Measurements from ENCODE around the gene CCNK.

Gene CCNK

GRCh38 chr14:99560403-99560802 lies 79.2 kb downstream of the CCNK start:
- H3K27me3 ChIP-seq (ENCODE audit: insufficient read depth, low read length, poor library complexity): no peaks in the 10 kb centered on the region
- peaks cover 6% of the 10 kb centered on the region; the same call in 1 of the 2 replicates for H3K79me2 ChIP-seq (ENCODE audit: insufficient read depth, low read length)
- H3K4me1 ChIP-seq (ENCODE audit: insufficient read depth, low read length): no peaks in the 10 kb centered on the region
- no peak overlapping the region for H3K4me3 ChIP-seq (ENCODE audit: low read depth in 1 of 2, low read length in 2 of 2)
- TF ChIP-seq CTCF (IDR thresholded peaks at IDR 0.05; ENCODE audit: borderline replicate concordance, extremely low read depth, low read length, poor library complexity, severe bottlenecking) (no peak), EZH2 (IDR thresholded peaks at IDR 0.05; ENCODE audit: borderline replicate concordance, low read depth, low read length, severe bottlenecking) (no peak)
- H2AFZ ChIP-seq (ENCODE audit: low read depth, low read length): no peak overlapping the region
- no peak for ATAC-seq (ENCODE audit: insufficient read depth, low read depth)
- H3K27ac ChIP-seq (ENCODE audit: low read length): no peak overlapping the region
- no peak overlapping the region for H3K4me2 ChIP-seq (ENCODE audit: insufficient read depth, low read length)
- H3K9ac ChIP-seq (ENCODE audit: low read depth, low read length): no peak overlapping the region
- H4K20me1 ChIP-seq (ENCODE audit: insufficient read depth, low read length): peaks cover 62% of the 10 kb centered on the region
- DNase-seq: no peak
- H3K36me3 ChIP-seq (ENCODE audit: insufficient read depth, low read length): no peaks in the 10 kb centered on the region
- no peaks in the 10 kb centered on the region for H3K9me3 ChIP-seq (ENCODE audit: insufficient read depth, low read length, severe bottlenecking)

GRCh38 chr14:99560922-99561683 lies 79.9 kb downstream of the CCNK start:
- Histone ChIP-seq H3K27me3 (ENCODE audit: insufficient read depth, low read length, poor library complexity) (no peaks in the 10 kb centered on the region), H3K36me3 (ENCODE audit: insufficient read depth, low read length) (no peaks in the 10 kb centered on the region), H3K9ac (ENCODE audit: low read depth, low read length) (no peak overlapping the region), H3K27ac (ENCODE audit: low read length) (no peak overlapping the region), H3K79me2 (ENCODE audit: insufficient read depth, low read length) (peaks cover 6% of the 10 kb centered on the region; the same call in 1 of the 2 replicates), H3K4me2 (ENCODE audit: insufficient read depth, low read length) (no peak overlapping the region), H2AFZ (ENCODE audit: low read depth, low read length) (no peak overlapping the region), H3K4me3 (ENCODE audit: low read depth in 1 of 2, low read length in 2 of 2) (no peak overlapping the region), H4K20me1 (ENCODE audit: insufficient read depth, low read length) (peaks cover 58% of the 10 kb centered on the region), H3K4me1 (ENCODE audit: insufficient read depth, low read length) (no peaks in the 10 kb centered on the region), H3K9me3 (ENCODE audit: insufficient read depth, low read length, severe bottlenecking) (no peaks in the 10 kb centered on the region)
- no peak for TF ChIP-seq CTCF (IDR thresholded peaks at IDR 0.05; ENCODE audit: borderline replicate concordance, extremely low read depth, low read length, poor library complexity, severe bottlenecking)
- no peak for TF ChIP-seq EZH2 (IDR thresholded peaks at IDR 0.05; ENCODE audit: borderline replicate concordance, low read depth, low read length, severe bottlenecking)
- DNase-seq: no peak
- peak; percentile 44; the same call in 1 of the 3 replicates for ATAC-seq (ENCODE audit: insufficient read depth, low read depth)

DNA sequence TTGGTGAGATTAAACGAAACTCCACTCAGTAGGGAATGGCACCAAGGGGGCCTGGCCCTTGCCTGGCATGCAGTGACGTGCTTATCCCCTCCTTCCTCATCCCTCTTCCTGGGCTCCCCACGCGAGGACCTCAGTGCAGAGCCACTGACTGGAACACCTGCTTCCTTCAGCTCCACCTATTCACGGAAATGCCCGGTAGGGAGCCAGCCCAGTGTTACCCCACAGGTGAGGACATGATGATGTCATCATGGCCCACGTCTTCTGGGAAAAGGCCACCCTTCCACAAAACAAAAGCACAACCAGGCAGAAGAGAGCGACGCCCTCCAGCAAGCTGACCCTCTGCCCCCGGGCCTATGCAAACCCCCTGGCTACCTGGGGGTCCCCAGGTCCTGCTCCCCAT lies 80.7 kb downstream of the CCNK start:
- H2AFZ ChIP-seq (ENCODE audit: low read depth, low read length): no peak overlapping the region
- no peaks in the 10 kb centered on the region for H3K36me3 ChIP-seq (ENCODE audit: insufficient read depth, low read length)
- no peak overlapping the region for H3K4me2 ChIP-seq (ENCODE audit: insufficient read depth, low read length)
- no peak overlapping the region for H3K27ac ChIP-seq (ENCODE audit: low read length)
- H3K4me3 ChIP-seq (ENCODE audit: low read depth in 1 of 2, low read length in 2 of 2): no peak overlapping the region
- no peaks in the 10 kb centered on the region for H3K4me1 ChIP-seq (ENCODE audit: insufficient read depth, low read length)
- H3K27me3 ChIP-seq (ENCODE audit: insufficient read depth, low read length, poor library complexity): no peaks in the 10 kb centered on the region
- TF ChIP-seq CTCF (IDR thresholded peaks at IDR 0.05; ENCODE audit: borderline replicate concordance, extremely low read depth, low read length, poor library complexity, severe bottlenecking): no peak
- no peak for TF ChIP-seq EZH2 (IDR thresholded peaks at IDR 0.05; ENCODE audit: borderline replicate concordance, low read depth, low read length, severe bottlenecking)
- ATAC-seq (ENCODE audit: insufficient read depth, low read depth): 0 out of 3 replicates have a peak, but pooled peaks have one; percentile 4
- no peaks in the 10 kb centered on the region for H3K9me3 ChIP-seq (ENCODE audit: insufficient read depth, low read length, severe bottlenecking)
- no peak for DNase-seq
- H3K79me2 ChIP-seq (ENCODE audit: insufficient read depth, low read length): peaks cover 6% of the 10 kb centered on the region; the same call in 1 of the 2 replicates
- no peak overlapping the region for H3K9ac ChIP-seq (ENCODE audit: low read depth, low read length)
- H4K20me1 ChIP-seq (ENCODE audit: insufficient read depth, low read length): peaks cover 64% of the 10 kb centered on the region
